IMR-90 (cell line): Measurements from ENCODE around the gene HSPH1. TPM values are rescaled to one million over a fixed set of nuclear protein-coding genes. Genes with fewer than 3 reads are reported as not detected.

Experiments used
- ATAC-seq: fragments of 200-7000 bp; cut with Tn5 transposase; 2 replicates; pipeline ENCODE4 v1.9.1; 2020; ENCODE audit warnings: low read depth, mild to moderate bottlenecking, moderate library complexity
- BruUV-seq: library from RNA; stranded (reverse); fragments of 400-500 nt; replicated peaks from 2 replicates; lab custom pipeline; 2021; lab: Mats Ljungman, UMichigan
- CTCF ChIA-PET: fragments of 300-600 bp; formaldehyde crosslinking; extraction: SDS; loops from one replicate; lab custom pipeline; 2021; ENCODE audit warnings: antibody characterized with exemption; lab: Yijun Ruan, JAX
- POLR2A ChIA-PET: fragments of 300-600 bp; sonication (Branson Sonifier 250); formaldehyde crosslinking; loops from one replicate; lab custom pipeline; 2022; ENCODE audit warnings: antibody characterized with exemption; ENCODE audit not compliant: unreplicated experiment; lab: Charles Lee
- DNase-seq: peaks from one replicate; pipeline ENCODE4 v3.0.0; 2013
- H2AFZ ChIP-seq: replicated peaks from 2 replicates; pipeline ENCODE3; 2013; ENCODE audit warnings: low read length, mild to moderate bottlenecking; ENCODE audit not compliant: poor library complexity
- H2AK5ac ChIP-seq: 2 replicates; pipeline ENCODE4 v1.6.1; 2013; ENCODE audit warnings: low read depth, low read length, inconsistent platforms
- H2AK9ac ChIP-seq: replicated peaks from 2 replicates; pipeline ENCODE3; 2013; ENCODE audit warnings: mild to moderate bottlenecking, low read depth, low read length, moderate library complexity; ENCODE audit not compliant: poor library complexity
- H2BK120ac ChIP-seq: 2 replicates; pipeline ENCODE4 v1.6.1; 2013; ENCODE audit warnings: low read depth, low read length, inconsistent platforms
- H2BK15ac ChIP-seq: 3 replicates; pipeline ENCODE4 v1.6.1; 2013; ENCODE audit warnings: low read depth, low read length, inconsistent platforms
- H2BK20ac ChIP-seq: 2 replicates; pipeline ENCODE4 v1.6.1; 2013; ENCODE audit warnings: low read depth, mild to moderate bottlenecking, inconsistent platforms, low read length, moderate library complexity
- H2BK5ac ChIP-seq: 2 replicates; pipeline ENCODE4 v1.6.1; 2013; ENCODE audit warnings: mild to moderate bottlenecking, low read depth, low read length, inconsistent platforms; ENCODE audit not compliant: poor library complexity, severe bottlenecking
- H3K14ac ChIP-seq: replicated peaks from 2 replicates; pipeline ENCODE4 v1.6.1; 2013; ENCODE audit warnings: low read depth, low read length, inconsistent platforms
- H3K18ac ChIP-seq: 2 replicates; pipeline ENCODE4 v1.6.1; 2013; ENCODE audit warnings: low read depth, low read length, control low read depth
- H3K23ac ChIP-seq: 2 replicates; pipeline ENCODE4 v1.6.1; 2013; ENCODE audit warnings: low read depth, low read length, inconsistent platforms
- H3K27ac ChIP-seq: 2 replicates; pipeline ENCODE4 v1.5.1; 2013; ENCODE audit warnings: mild to moderate bottlenecking, control low read depth, low read length; ENCODE audit not compliant: insufficient read depth
- H3K27me3 ChIP-seq: 2 replicates; pipeline ENCODE4 v1.6.1; 2013; ENCODE audit warnings: low read length; ENCODE audit not compliant: control insufficient read depth, insufficient read depth
- H3K36me3 ChIP-seq: 2 replicates; pipeline ENCODE4 v1.6.1; 2013; ENCODE audit warnings: low read length, mixed read lengths; ENCODE audit not compliant: control insufficient read depth, insufficient read depth
- H3K4ac ChIP-seq: 2 replicates; pipeline ENCODE4 v1.6.1; 2013; ENCODE audit warnings: low read depth, low read length, inconsistent platforms
- H3K4me1 ChIP-seq: 2 replicates; pipeline ENCODE4 v1.6.1; 2013; ENCODE audit warnings: low read length, mixed read lengths; ENCODE audit not compliant: control insufficient read depth, insufficient read depth
- H3K4me2 ChIP-seq: 2 replicates; pipeline ENCODE4 v1.6.1; 2013; ENCODE audit warnings: low read depth, mild to moderate bottlenecking, control low read depth, low read length, moderate library complexity
- H3K4me3 ChIP-seq: 2 replicates; pipeline ENCODE4 v1.5.1; 2013; ENCODE audit warnings: low read depth, mild to moderate bottlenecking, control low read depth, low read length, moderate library complexity; ENCODE audit not compliant: insufficient read depth
- H3K56ac ChIP-seq: 2 replicates; pipeline ENCODE4 v1.6.1; 2013; ENCODE audit warnings: low read length, inconsistent platforms; ENCODE audit not compliant: insufficient read depth; ENCODE audit errors: extremely low read depth
- H3K79me1 ChIP-seq, 2 experiments: 2 replicates each; pipeline ENCODE4 v1.6.1; 2013; ENCODE audit warnings: low read length in 2 of 2, inconsistent platforms in 1 of 2, low read depth in 1 of 2
- H3K9ac ChIP-seq: 2 replicates; pipeline ENCODE4 v1.6.1; 2013; ENCODE audit warnings: low read depth, low read length, control low read depth
- H3K9me1 ChIP-seq: 2 replicates; pipeline ENCODE4 v1.6.1; 2013; ENCODE audit warnings: low read length, inconsistent platforms; ENCODE audit not compliant: insufficient read depth
- H3K9me3 ChIP-seq: 2 replicates; pipeline ENCODE4 v1.6.1; 2013; ENCODE audit warnings: low read length; ENCODE audit not compliant: control insufficient read depth, insufficient read depth
- H4K20me1 ChIP-seq: 2 replicates; pipeline ENCODE4 v1.6.1; 2013; ENCODE audit warnings: low read length, inconsistent platforms; ENCODE audit not compliant: insufficient read depth
- H4K5ac ChIP-seq: 2 replicates; pipeline ENCODE4 v1.6.1; 2013; ENCODE audit warnings: mild to moderate bottlenecking, low read depth, low read length, control low read depth
- H4K8ac ChIP-seq, 2 experiments: 2 replicates each; pipeline ENCODE4 v1.6.1; 2013; ENCODE audit warnings: low read depth in 2 of 2, low read length in 2 of 2, control low read depth in 1 of 2, inconsistent platforms in 1 of 2
- H4K91ac ChIP-seq: 2 replicates; pipeline ENCODE4 v1.6.1; 2013; ENCODE audit warnings: low read depth, low read length, inconsistent platforms; ENCODE audit not compliant: insufficient read depth
- BHLHE40 ChIP-seq: fragments of 150-350 bp; IDR thresholded peaks from 2 replicates; pipeline ENCODE4 v1.6.1; 2016; ENCODE audit warnings: mild to moderate bottlenecking, low read depth, low read length
- CHD1 ChIP-seq: IDR thresholded peaks from 2 replicates; pipeline ENCODE4 v1.6.1; 2012; ENCODE audit warnings: low read depth, low read length, improper control_type of control experiment
- CTCF ChIP-seq: conservative IDR thresholded peaks from 2 replicates; pipeline ENCODE4 v1.5.1; 2012; ENCODE audit warnings: mild to moderate bottlenecking, low read depth, low read length, improper control_type of control experiment
- MAFK ChIP-seq: IDR thresholded peaks from 2 replicates; pipeline ENCODE4 v1.6.1; 2012; ENCODE audit warnings: low read depth, low read length, improper control_type of control experiment
- MAZ ChIP-seq: IDR thresholded peaks from 2 replicates; pipeline ENCODE4 v1.6.1; 2012; ENCODE audit warnings: low read depth, mild to moderate bottlenecking, low read length, improper control_type of control experiment, moderate library complexity, borderline replicate concordance
- NFE2L2 ChIP-seq: fragments of 150-350 bp; IDR thresholded peaks from 2 replicates; pipeline ENCODE4 v1.6.1; 2016; ENCODE audit warnings: low read depth, mild to moderate bottlenecking, low read length
- POLR2A ChIP-seq: IDR thresholded peaks from 2 replicates; pipeline ENCODE4 v1.6.1; 2012; ENCODE audit warnings: mild to moderate bottlenecking, low read depth, low read length
- RAD21 ChIP-seq: IDR thresholded peaks from 2 replicates; pipeline ENCODE4 v1.6.1; 2012; ENCODE audit warnings: low read length, improper control_type of control experiment
- SMC3 ChIP-seq: fragments of 150-350 bp; IDR thresholded peaks from 2 replicates; pipeline ENCODE4 v1.6.1; 2016; ENCODE audit warnings: low read depth, mild to moderate bottlenecking, antibody characterized with exemption, low read length, moderate library complexity
- WGBS, 2 experiments: methylation state at CpG; one replicate each; pipeline versions ENCODE4 v1.1.5 to v1.1.7; 2013; ENCODE audit warnings: missing lambda C conversion rate in 2 of 2; ENCODE audit not compliant: insufficient read length in 1 of 2; ENCODE audit errors: extremely low coverage in 2 of 2; 5-methylcytosine and 5-hydroxymethylcytosine counted together
- dilution Hi-C: fragments of 300-500 bp; cut with HindIII; formaldehyde crosslinking; loops from one replicate; pipeline ENCODE4 v1.14.3; 2018; ENCODE audit warnings: low sequenced_read_pairs; ENCODE audit not compliant: unreplicated experiment
- in situ Hi-C: fragments of 300-500 bp; cut with MboI; formaldehyde crosslinking; loops from 3 replicates; pipeline ENCODE4 v1.14.3; 2019; ENCODE audit warnings: low sequenced_read_pairs, inconsistent platforms, mixed read lengths
- intact Hi-C: fragments of 100-400 bp; cut with micrococcal nuclease; formaldehyde crosslinking; loops from 2 replicates; pipeline ENCODE4 v1.10.0; 2022
- polyA plus RNA-seq, 3 experiments: library from polyadenylated mRNA; depleted of rRNA; stranded (reverse); fragments of >200 nt; gene quantifications; 2 replicates each; pipeline ENCODE4 v1.2.3, GENCODE V29; 2012; ENCODE audit warnings: low replicate concordance in 1 of 3
- total RNA-seq: library from RNA; depleted of rRNA; stranded (reverse); fragments of >200 nt; gene quantifications from 2 replicates; pipeline ENCODE4 v1.2.3, GENCODE V29; 2012
- TF ChIP-seq, protein P1 (sequence below): fragments of 150-350 bp; IDR thresholded peaks from 2 replicates; pipeline ENCODE4 v1.6.1; 2017; ENCODE audit warnings: mild to moderate bottlenecking, antibody characterized with exemption, low read length, low read depth

HSPH1 gene
- total and polyA plus RNA-seq, 2 of the 4 experiments (the other 2 are of a cell fraction) = 36.8 to 40.3 TPM

DNA sequence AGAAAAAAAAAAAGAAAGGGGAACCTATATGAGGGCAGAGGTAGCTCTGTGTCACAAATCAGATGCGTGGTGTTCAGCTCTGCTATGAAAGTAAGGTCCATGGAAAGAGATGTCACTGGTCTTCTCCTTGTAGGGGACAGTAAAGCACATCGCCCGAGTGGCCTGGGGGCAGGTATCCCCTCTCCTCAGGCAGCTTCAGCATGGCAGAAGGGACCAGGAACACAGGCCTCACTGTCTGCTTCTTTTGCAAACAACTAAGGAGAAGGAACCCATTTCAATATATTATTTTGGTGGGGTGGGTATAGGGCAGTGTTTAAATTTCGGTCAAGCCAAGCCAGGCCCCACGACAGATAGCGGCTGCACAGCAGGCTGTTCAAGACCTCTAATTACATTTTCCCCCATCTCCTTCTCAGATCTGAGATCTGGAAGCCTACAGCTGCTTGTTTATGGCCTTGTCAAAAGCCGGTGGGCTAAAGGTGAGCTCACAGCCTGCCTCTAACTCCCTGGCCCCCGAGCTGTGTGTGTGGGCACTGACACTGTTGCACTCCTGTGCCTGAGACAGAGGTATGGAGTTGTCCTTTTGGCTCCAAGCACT is 72.8 kb downstream of the HSPH1 start:
- Histone ChIP-seq H3K27ac (no peak overlapping the region), H3K56ac (no peak overlapping the region), H3K4me3 (no peak overlapping the region), H3K9me1 (no peaks in the 10 kb centered on the region), H2BK5ac (no peak overlapping the region), H2BK20ac (no peak overlapping the region), H3K14ac (no peak overlapping the region), H2AK5ac (no peak overlapping the region), H3K9me3 (no peaks in the 10 kb centered on the region), H4K20me1 (no peaks in the 10 kb centered on the region), H2BK15ac (no peak overlapping the region), H3K4me2 (no peak overlapping the region), H3K18ac (no peak overlapping the region), H3K4ac (no peak overlapping the region), H2BK120ac (no peak overlapping the region), H4K5ac (no peak overlapping the region), H2AK9ac (no peak overlapping the region), H4K8ac (no peak overlapping the region), H3K79me1 (no peaks in the 10 kb centered on the region), H3K23ac (no peak overlapping the region), H3K4me1 (no peaks in the 10 kb centered on the region), H4K91ac (no peak overlapping the region), H3K36me3 (no peaks in the 10 kb centered on the region), H3K9ac (no peak overlapping the region), H3K27me3 (peaks cover 39% of the 10 kb centered on the region), H2AFZ (no peak overlapping the region)
- in situ Hi-C loops = no loop called here
- no peak for DNase-seq
- ATAC-seq = no peak
- CTCF ChIA-PET = no interaction called here
- POLR2A ChIA-PET = interaction anchor here (0.6 kb wide), 1 partner anchor 15 kb away, joined by 3 read pairs; no protein-coding TSS in a partner anchor
- TF ChIP-seq CHD1 (no peak), MAFK (no peak), RAD21 (no peak), SMC3 (no peak), POLR2A (no peak), BHLHE40 (no peak), NFE2L2 (no peak), CTCF (no peak), MAZ (no peak)
- TF ChIP-seq, protein P1, sequence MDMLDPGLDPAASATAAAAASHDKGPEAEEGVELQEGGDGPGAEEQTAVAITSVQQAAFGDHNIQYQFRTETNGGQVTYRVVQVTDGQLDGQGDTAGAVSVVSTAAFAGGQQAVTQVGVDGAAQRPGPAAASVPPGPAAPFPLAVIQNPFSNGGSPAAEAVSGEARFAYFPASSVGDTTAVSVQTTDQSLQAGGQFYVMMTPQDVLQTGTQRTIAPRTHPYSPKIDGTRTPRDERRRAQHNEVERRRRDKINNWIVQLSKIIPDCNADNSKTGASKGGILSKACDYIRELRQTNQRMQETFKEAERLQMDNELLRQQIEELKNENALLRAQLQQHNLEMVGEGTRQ = no peak
- intact Hi-C loops = no loop called here
- no TSS peak for BruUV-seq
- dilution Hi-C loops = no loop called here
- WGBS, 2 experiments = 83% methylated on average over 1 of the region's 8 CpGs; no CpG with 5 or more reads in 1 of the 2 experiments
